ENCODE results near the gene MIA.

GRCh38 chr19:40813182-40813581 lies 37.9 kb downstream of the MIA start:
- TF ChIP-seq CTCF (IDR thresholded peaks at IDR 0.05; ENCODE audit: control extremely low read depth in 1 of 3, insufficient read depth in 1 of 3, low read depth in 1 of 3, low read length in 3 of 3) = no peak
- TF ChIP-seq POLR2A (IDR thresholded peaks at IDR 0.05; ENCODE audit: control extremely low read depth in 1 of 2, low read depth in 2 of 2, low read length in 2 of 2) = no peak
- no peak for TF ChIP-seq EP300 (IDR thresholded peaks at IDR 0.05; ENCODE audit: borderline replicate concordance in 1 of 2, low read depth in 2 of 2, low read length in 2 of 2)
- no peak for TF ChIP-seq RBBP5 (IDR thresholded peaks at IDR 0.05; ENCODE audit: borderline replicate concordance, low read depth, low read length)
- no peak for TF ChIP-seq SRF (IDR thresholded peaks at IDR 0.05; ENCODE audit: low read depth, low read length)
- no peak for TF ChIP-seq NANOG (IDR thresholded peaks at IDR 0.05; ENCODE audit: insufficient read depth, low read depth, low read length, poor library complexity, severe bottlenecking)
- no peak for TF ChIP-seq CHD1 (IDR thresholded peaks at IDR 0.05; ENCODE audit: low read depth, low read length)
- TF ChIP-seq EZH2 (IDR thresholded peaks at IDR 0.05; ENCODE audit: low read depth, low read length, severe bottlenecking) = no peak
- TF ChIP-seq SIX5 (IDR thresholded peaks at IDR 0.05; ENCODE audit: low read depth, low read length) = no peak
- no peak for TF ChIP-seq CEBPB (IDR thresholded peaks at IDR 0.05; ENCODE audit: low read depth, low read length)
- no peak for TF ChIP-seq TCF12 (IDR thresholded peaks at IDR 0.05; ENCODE audit: low read depth, low read length)
- TF ChIP-seq YY1 (IDR thresholded peaks at IDR 0.05; ENCODE audit: low read depth, low read length) = no peak

Data from H1 (cell line).